ENCODE measurements around the gene MUC21. TPM values are rescaled to one million over a fixed set of nuclear protein-coding genes. Genes with fewer than 3 reads are reported as not detected.

MUC21 gene
- total and polyA plus RNA-seq, 11 donors, result 0.10 TPM; not detected in 10

- Histone ChIP-seq H3K4me3 (no peak overlapping the region), H3K27me3 (no peaks in the 10 kb centered on the region), H3K27ac (no peak overlapping the region), H3K36me3 (no peaks in the 10 kb centered on the region), H3K4me1 (peaks cover 0 to 6% (median 0%) of the 10 kb centered on the region in 12 donors), H3K9me3 (no peaks in the 10 kb centered on the region)
- 84 to 89% (median 87%) methylated on average over 4 of the region's 4 CpGs for WGBS, 4 donors
- no peak for ATAC-seq
- no peak for DNase-seq
- TF ChIP-seq POLR2A (IDR thresholded peaks at IDR 0.05), result no peak
- intact Hi-C loops (cut with DNase I), result no loop called here
Observed at GRCh38 chr6:31033075-31033474, 49.6 kb downstream of the MUC21 start.

GRCh38 chr6:31035862-31036497 is 52.5 kb downstream of the MUC21 start:
- DNase-seq, result no peak
- peaks cover 0 to 6% (median 0%) of the 10 kb centered on the region in 12 donors for H3K4me1 ChIP-seq
- no peak for ATAC-seq
- no peak overlapping the region for H3K4me3 ChIP-seq
- TF ChIP-seq POLR2A (IDR thresholded peaks at IDR 0.05) (no peak), CTCF (IDR thresholded peaks at IDR 0.05) (no peak)
- H3K27ac ChIP-seq, result peak overlapping the region in 1 of 12 donors; percentile 11
- H3K9me3 ChIP-seq, result no peaks in the 10 kb centered on the region
- intact Hi-C loops (cut with DNase I), result no loop called here
- no peaks in the 10 kb centered on the region for H3K27me3 ChIP-seq
- WGBS, 4 donors, result 37 to 54% (median 44%) methylated on average over 4 of the region's 4 CpGs
- H3K36me3 ChIP-seq, result no peaks in the 10 kb centered on the region

GRCh38 chr6:31037169-31037568 is 53.7 kb downstream of the MUC21 start:
- Histone ChIP-seq H3K9me3 (no peaks in the 10 kb centered on the region), H3K27ac (no peak overlapping the region), H3K36me3 (no peaks in the 10 kb centered on the region), H3K4me1 (peaks cover 0 to 6% (median 0%) of the 10 kb centered on the region in 12 donors), H3K4me3 (no peak overlapping the region), H3K27me3 (no peaks in the 10 kb centered on the region)
- 66 to 82% (median 74%) methylated on average over 6 to 7 of the region's 7 CpGs for WGBS, 4 donors
- no peak for DNase-seq
- intact Hi-C loops (cut with DNase I), result no loop called here
- TF ChIP-seq POLR2A (IDR thresholded peaks at IDR 0.05), result no peak
- TF ChIP-seq CTCF (IDR thresholded peaks at IDR 0.05), result no peak
- ATAC-seq, result peak in 2 of 4 donors; percentile 7 to 16

GRCh38 chr6:31037682-31038081 is 54.2 kb downstream of the MUC21 start:
- intact Hi-C loops (cut with DNase I), result no loop called here
- H3K4me1 ChIP-seq, result peaks cover 0 to 8% (median 0%) of the 10 kb centered on the region in 12 donors
- 34 to 60% (median 47%) methylated on average over 3 of the region's 3 CpGs for WGBS, 4 donors
- no peak for TF ChIP-seq CTCF (IDR thresholded peaks at IDR 0.05)
- TF ChIP-seq POLR2A (IDR thresholded peaks at IDR 0.05), result no peak
- ATAC-seq, result no peak
- no peak overlapping the region for H3K4me3 ChIP-seq
- DNase-seq, result no peak
- H3K36me3 ChIP-seq, result no peaks in the 10 kb centered on the region
- no peaks in the 10 kb centered on the region for H3K27me3 ChIP-seq
- H3K27ac ChIP-seq, result no peak overlapping the region
- no peaks in the 10 kb centered on the region for H3K9me3 ChIP-seq

- intact Hi-C loops (cut with DNase I), result no loop called here
- WGBS, 4 donors, result 89 to 93% (median 92%) methylated on average over 8 of the region's 8 CpGs
- no peaks in the 10 kb centered on the region for H3K27me3 ChIP-seq
- no peak overlapping the region for H3K27ac ChIP-seq
- DNase-seq (no peak), ATAC-seq (no peak)
- no peaks in the 10 kb centered on the region for H3K36me3 ChIP-seq
- no peak overlapping the region for H3K4me3 ChIP-seq
- no peaks in the 10 kb centered on the region for H3K9me3 ChIP-seq
- peaks cover 0 to 12% (median 0%) of the 10 kb centered on the region in 12 donors for H3K4me1 ChIP-seq
- no peak for TF ChIP-seq POLR2A (IDR thresholded peaks at IDR 0.05)
Observed at GRCh38 chr6:31038559-31038958, 55.0 kb downstream of the MUC21 start.

Other genes with a start within 250 kb of the MUC21 start
- 100 to 1,000 TPM; 166 to 282 (median 211) TPM for gene FLOT1, start 241.0 kb upstream of the MUC21 start, total RNA-seq
- gene FLOT1, start 241.0 kb upstream of the MUC21 start, polyA plus RNA-seq, result 100 to 1,000 TPM; 291 to 310 TPM
- 100 to 1,000 TPM in 2 of 9 donors, 10 to 100 TPM in 6, 1 to 10 TPM in 1; 8.7 to 127 (median 69.8) TPM for gene IER3, start 239.2 kb upstream of the MUC21 start, total RNA-seq
- gene IER3, start 239.2 kb upstream of the MUC21 start, polyA plus RNA-seq, result 100 to 1,000 TPM in 1 of 2 donors, 10 to 100 TPM in 1; 33.3 to 119 TPM
- gene DDR1, start 99.2 kb upstream of the MUC21 start, total RNA-seq, result 10 to 100 TPM; 18.0 to 50.0 (median 38.4) TPM
- gene DDR1, start 99.2 kb upstream of the MUC21 start, polyA plus RNA-seq, result 10 to 100 TPM; 11.8 to 14.1 TPM
- 10 to 100 TPM in 7 of 9 donors, 1 to 10 TPM in 2; 4.2 to 19.9 (median 14.5) TPM for gene GTF2H4, start 75.5 kb upstream of the MUC21 start, total RNA-seq
- 10 to 100 TPM; 14.7 to 22.4 TPM for gene GTF2H4, start 75.5 kb upstream of the MUC21 start, polyA plus RNA-seq
- gene VARS2, start 69.5 kb upstream of the MUC21 start, total RNA-seq, result 10 to 100 TPM; 10.7 to 28.5 (median 18.8) TPM
- gene VARS2, start 69.5 kb upstream of the MUC21 start, polyA plus RNA-seq, result 10 to 100 TPM; 12.1 to 19.7 TPM
- gene SFTA2, start 51.5 kb upstream of the MUC21 start, total RNA-seq, result not detected
- not detected for gene SFTA2, start 51.5 kb upstream of the MUC21 start, polyA plus RNA-seq
- gene MUCL3, start 42.7 kb upstream of the MUC21 start, total RNA-seq, result under 1 TPM in 1 of 9 donors, not detected in 8; 0.11 TPM
- gene MUCL3, start 42.7 kb upstream of the MUC21 start, polyA plus RNA-seq, result under 1 TPM in 1 of 2 donors, not detected in 1; 0.03 TPM
- under 1 TPM in 8 of 9 donors, not detected in 1; 0.06 to 0.49 (median 0.20) TPM for gene MUC22, start 26.8 kb downstream of the MUC21 start, total RNA-seq
- under 1 TPM; 0.01 to 0.34 TPM for gene MUC22, start 26.8 kb downstream of the MUC21 start, polyA plus RNA-seq
- not detected for gene C6orf15, start 128.9 kb downstream of the MUC21 start, total RNA-seq
- not detected for gene C6orf15, start 128.9 kb downstream of the MUC21 start, polyA plus RNA-seq
- gene PSORS1C1, start 131.1 kb downstream of the MUC21 start, total RNA-seq, result 1 to 10 TPM in 7 of 9 donors, under 1 TPM in 2; 0.63 to 5.5 (median 2.9) TPM
- gene PSORS1C1, start 131.1 kb downstream of the MUC21 start, polyA plus RNA-seq, result 1 to 10 TPM in 1 of 2 donors, under 1 TPM in 1; 0.37 to 5.8 TPM
- under 1 TPM in 1 of 9 donors, not detected in 8; 0.56 TPM for gene CDSN, start 136.7 kb downstream of the MUC21 start, total RNA-seq
- gene CDSN, start 136.7 kb downstream of the MUC21 start, polyA plus RNA-seq, result under 1 TPM in 1 of 2 donors, not detected in 1; 0.15 TPM
- not detected for gene PSORS1C2, start 155.3 kb downstream of the MUC21 start, total RNA-seq
- not detected for gene PSORS1C2, start 155.3 kb downstream of the MUC21 start, polyA plus RNA-seq
- gene CCHCR1, start 174.1 kb downstream of the MUC21 start, total RNA-seq, result 10 to 100 TPM in 6 of 9 donors, 1 to 10 TPM in 3; 6.0 to 16.4 (median 12.5) TPM
- 10 to 100 TPM in 1 of 2 donors, 1 to 10 TPM in 1; 10.0 to 10.3 TPM for gene CCHCR1, start 174.1 kb downstream of the MUC21 start, polyA plus RNA-seq
- 10 to 100 TPM in 1 of 9 donors, 1 to 10 TPM in 8; 1.8 to 12.9 (median 2.7) TPM for gene TCF19, start 174.9 kb downstream of the MUC21 start, total RNA-seq
- gene TCF19, start 174.9 kb downstream of the MUC21 start, polyA plus RNA-seq, result 1 to 10 TPM; 1.8 to 2.6 TPM
- 1 to 10 TPM in 1 of 9 donors, under 1 TPM in 7, not detected in 1; 0.16 to 1.3 (median 0.31) TPM for gene POU5F1, start 187.0 kb downstream of the MUC21 start, total RNA-seq
- gene POU5F1, start 187.0 kb downstream of the MUC21 start, polyA plus RNA-seq, result under 1 TPM; 0.72 to 0.91 TPM